GM18498 (cell line): ENCODE measurements around the gene RAET1L.
"Not testable (repeated sequence)": the region's sequence is repeated elsewhere in the genome, so short reads cannot be mapped to it uniquely, and the experiment has no call there.

ENCODE experiments used
- ATAC-seq: cut with Tn5 transposase; IDR thresholded peaks from one replicate; pipeline ENCODE4 v1.9.1; 2021; ENCODE audit warnings: mild to moderate bottlenecking, moderate library complexity; ENCODE audit not compliant: unreplicated experiment

Gene RAET1L, protein sequence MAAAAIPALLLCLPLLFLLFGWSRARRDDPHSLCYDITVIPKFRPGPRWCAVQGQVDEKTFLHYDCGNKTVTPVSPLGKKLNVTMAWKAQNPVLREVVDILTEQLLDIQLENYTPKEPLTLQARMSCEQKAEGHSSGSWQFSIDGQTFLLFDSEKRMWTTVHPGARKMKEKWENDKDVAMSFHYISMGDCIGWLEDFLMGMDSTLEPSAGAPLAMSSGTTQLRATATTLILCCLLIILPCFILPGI

DNA sequence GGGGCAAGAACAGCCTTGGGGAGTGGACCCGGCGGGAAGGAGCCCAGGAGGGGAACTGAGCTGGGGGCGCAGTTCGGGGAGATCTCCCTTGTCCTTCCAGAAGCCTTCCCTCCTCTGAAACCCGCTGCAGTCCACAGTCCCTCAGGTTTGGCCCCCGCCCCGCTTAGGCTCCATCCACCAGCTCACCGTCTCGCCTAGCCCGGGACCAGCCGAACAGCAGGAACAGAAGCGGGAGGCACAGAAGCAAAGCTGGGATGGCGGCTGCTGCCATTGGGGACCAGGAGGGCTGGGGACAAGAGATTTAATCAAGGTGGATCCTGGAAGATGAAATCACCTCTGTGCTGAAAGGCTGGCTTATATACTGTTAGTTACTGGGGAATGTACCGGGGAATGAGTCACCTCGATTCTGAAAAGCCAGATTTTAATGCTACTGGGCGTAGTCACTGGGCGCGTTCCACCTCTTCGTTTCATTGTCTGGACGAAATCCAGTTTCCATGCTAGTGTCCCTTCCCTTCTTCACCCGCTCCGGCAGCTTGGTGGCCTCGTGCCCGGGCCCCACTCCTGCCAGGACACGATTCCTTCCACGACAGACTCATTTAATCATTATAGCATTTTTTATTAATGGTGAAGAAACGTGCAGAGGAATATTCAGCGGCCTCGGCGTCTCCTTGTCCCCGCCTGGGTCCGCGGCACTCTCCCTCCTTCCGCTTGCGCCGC, at the start of gene RAET1L:
Gene RAET1L (minus strand): TSS at position 332 of the 717 bp plus-strand sequence. CDS start 61 bp downstream, at position 271.
- no peak for ATAC-seq

DNA sequence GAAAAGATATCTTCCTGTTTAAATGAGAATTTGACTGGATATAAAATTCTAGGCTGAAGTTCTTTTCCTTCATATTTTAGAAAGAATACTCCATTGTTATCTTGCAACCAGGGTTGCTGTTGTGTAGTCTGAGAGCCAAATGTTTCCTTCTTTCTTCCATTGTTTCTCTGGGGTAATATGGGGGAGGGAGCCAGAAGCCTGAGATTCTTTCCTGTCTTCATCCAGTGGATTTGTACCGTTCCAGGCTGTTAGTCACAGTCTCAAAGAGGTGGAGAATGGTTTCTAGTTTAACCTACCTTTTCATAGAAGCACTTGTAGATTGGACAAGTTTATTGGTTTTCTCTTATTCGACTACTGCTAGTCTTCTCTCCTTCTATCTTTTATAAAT, 49.7 kb upstream of the RAET1L start:
- no peak for ATAC-seq

DNA sequence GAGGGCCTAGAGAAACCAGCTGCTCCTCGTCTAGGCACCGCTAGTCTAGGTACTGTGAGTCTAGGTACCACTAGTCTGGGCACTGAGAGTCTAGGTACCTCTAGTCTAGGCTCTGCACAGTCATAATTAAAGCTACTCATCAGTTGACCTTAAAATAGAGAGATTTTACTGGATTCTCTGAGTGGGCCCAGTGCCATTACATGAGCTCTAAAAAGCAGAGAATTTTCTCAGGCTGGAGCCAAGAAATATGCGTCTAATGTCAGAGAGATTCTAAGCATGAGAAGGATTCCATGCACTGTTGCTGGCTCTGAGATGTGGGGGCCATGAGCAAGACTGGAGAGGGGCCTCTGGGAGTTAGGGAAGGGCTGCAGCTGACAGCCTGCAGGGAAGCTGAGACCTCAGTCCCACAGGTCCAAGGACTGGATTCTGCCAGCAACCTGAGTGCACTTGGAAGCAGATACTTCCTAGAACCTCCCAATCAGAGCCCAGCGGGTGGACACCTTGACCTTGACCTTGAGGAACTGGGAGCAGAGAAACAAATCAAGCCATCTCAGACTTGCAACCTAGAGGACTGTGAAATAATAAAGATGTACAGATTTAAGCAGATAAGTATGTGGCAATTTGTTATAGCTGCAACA, 49.2 kb upstream of the RAET1L start:
- ATAC-seq, result not testable (repeated sequence)

DNA sequence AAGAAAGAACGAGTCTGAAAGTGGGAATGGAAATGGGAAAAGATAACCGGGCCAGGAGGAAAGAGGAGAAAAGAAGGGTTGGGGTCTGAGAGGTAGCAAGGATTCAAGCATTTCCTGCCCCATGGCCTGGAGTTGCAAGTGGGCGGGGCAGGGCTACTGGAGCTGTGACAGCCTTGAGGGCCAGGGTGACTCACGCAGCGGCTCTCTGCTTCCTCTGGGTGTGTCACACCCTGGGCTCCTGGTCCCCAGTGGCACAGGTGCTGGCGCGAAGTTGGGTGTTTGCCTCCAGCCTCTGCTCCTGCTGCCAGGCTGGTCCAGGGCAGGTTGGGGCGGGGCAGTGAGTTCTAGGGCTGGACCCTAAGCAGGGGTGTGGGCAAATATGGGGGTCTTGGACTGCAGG, 46.9 kb upstream of the RAET1L start:
- no peak for ATAC-seq

DNA sequence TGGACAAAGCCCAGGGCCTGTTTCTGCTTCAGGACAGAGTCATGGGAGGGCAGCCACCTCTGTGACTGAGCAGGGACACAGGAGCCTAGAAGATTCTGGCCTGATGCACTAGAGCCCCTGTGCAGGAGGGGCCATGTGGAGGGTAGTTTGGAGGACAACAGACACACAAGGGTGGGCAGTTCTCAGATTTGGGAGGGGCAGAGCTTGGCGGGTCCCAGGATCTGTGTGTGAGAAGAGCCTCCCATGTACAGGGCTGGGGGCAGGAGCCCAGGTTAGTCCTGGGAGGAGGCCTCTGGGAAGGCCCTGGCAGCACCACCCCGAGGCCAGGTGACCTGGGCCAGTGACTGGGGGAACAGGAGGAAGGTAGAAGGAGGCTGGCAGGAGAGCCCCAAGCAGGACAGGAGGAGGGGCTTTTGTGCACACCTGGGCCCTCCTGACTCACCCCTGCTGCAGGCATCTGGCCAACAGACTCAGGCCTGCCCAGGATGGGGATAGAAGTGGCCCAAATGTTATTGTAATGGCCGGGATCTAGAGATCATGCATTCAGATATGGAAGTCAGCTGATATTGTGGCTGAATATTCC, 45.0 kb upstream of the RAET1L start:
- ATAC-seq, result no peak

DNA sequence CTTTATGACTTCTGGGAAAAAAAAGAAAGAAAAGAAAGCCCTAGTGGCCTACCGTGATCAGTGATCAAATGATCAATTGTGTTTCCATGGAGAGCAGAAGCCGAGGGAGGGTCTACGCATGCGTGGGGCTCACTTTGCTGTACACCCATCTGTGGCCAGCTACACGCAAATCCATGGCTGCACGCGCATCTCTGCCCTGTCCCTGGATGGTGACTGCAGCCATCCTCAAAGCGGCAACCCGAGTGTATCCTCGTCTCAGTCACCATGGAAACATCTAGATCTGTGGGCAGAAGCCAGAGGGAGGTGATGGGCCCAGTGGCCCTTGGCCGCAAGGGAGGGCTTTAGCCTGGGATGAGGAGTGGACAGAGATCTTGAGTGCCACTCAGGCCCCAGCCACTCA, 44.4 kb upstream of the RAET1L start:
- no peak for ATAC-seq

DNA sequence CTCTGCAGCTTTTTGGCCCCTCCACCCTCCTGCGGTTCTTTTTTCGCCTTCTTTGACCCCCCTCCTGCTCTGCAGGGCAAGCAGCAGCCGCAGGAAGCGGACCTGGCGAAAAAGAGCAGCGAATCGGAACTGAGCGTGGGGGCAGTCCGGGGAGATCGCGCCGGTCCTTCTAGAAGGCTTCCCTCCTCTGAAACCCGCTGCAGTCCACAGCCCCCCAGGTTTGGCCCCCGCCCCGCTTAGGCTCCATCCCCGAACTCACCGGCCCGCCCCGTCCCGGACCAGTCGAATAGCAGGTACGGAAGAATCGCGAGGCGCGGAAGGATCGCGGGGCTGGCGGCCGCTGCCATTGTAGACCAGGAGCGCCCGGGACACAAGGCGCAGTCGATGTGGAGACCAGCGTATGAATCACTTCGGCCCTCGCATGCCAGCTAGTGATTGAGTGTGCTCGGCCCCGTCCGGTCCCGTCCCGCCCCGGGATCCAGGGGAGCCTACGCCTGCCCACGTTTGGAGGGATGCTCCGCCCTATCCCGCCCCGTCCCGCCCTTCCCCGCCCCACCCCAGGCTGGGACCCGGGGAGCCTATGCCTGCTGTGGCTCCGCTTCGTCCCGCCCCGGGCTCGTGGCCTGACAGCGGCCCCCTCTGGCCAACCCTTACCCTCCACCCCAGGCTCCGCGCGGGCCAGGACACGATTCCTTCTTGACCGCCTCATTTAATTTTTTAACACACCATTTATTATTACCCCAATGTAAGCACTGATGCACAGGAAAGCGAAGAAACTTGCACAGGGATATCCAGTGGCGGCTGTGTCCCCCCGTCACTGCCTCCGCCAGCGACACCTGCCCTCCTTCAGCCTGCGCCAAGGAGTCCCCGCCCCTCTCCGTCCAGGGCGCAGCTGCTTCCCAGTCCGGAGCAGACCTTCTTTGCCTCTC, 43.7 kb upstream of the RAET1L start, which contains the start of gene ULBP3:
Gene ULBP3 (minus strand): TSS at position 402 of the 929 bp plus-strand sequence. CDS start 55 bp downstream, at position 347.
- peak; percentile 88 for ATAC-seq

DNA sequence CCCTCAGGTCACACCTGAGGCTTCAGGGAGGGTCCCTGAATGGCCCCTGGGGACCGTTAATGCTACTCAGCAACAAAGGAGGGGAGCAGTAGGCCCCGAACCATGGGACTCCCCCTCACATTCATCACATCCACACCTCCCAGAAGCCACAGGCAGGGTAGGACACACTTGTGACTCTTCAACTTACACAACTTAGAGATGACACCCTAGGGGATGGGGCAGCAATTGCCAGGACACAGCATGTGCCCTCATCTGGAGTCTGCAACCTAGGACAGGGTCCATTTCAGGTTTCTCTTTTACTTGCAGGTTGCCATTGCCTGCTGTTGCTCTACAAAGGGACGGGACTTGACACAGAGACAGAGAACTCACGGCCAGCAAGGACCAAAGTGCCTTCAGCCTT, 42.8 kb upstream of the RAET1L start:
- ATAC-seq, result no peak

DNA sequence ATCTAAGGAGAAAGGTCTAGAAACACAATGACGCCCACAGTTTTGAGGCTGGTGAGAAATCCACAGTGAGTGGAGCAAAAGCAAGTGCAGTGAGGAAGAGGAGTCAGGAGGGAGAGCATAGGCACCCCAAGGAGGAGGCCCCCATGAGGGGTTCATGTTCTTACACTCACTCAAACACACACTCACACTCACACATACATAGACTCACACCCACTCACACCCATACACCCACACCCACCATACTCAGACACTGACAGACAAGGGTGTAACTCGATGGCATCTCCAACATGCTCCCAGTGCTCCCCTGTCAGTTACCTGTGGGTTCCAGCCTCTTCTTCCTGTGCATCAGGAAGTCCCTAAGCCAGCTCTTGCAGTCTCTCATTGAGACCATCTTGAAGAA, 39.8 kb upstream of the RAET1L start:
- no peak for ATAC-seq

DNA sequence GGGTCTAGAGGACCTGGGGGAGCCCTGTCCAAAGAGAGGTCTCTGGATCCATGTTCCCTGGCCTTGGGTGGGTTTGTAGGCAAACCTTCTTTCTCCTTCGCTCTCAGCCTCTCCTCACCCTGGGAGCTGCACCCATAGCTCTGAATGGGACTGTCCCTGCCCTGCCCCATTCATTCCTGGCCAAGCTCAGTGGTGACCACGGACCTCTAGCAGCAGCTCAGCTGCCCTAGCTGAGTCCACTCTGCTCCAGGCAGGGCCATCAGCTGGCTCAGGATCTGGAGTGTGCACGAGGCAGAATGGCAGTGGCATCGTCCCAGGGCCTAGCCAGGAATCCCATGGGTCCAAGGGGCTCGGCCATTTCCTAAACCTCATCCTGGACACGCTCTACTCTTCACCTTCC, 38.3 kb upstream of the RAET1L start:
- ATAC-seq, result no peak

DNA sequence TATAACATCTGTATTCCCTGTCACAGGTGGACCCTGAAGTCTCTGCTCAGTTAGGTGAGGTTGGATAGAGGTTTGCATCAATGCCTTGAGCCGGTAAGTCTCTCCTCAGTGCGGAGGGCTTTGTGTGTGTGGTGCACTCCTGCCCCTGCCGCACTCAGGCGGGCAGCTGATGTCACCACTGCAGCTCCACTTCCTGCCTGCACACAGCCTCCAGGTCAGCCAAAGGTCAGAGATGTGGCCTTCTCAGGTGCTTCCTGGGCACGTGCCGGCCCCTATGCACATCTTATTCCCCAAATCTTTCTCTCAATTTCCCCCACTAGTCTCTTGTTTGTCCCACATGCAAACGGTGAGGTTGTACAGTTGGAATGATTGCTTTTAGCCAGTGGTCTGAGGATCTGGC, 34.6 kb upstream of the RAET1L start:
- ATAC-seq, result not testable (repeated sequence)

DNA sequence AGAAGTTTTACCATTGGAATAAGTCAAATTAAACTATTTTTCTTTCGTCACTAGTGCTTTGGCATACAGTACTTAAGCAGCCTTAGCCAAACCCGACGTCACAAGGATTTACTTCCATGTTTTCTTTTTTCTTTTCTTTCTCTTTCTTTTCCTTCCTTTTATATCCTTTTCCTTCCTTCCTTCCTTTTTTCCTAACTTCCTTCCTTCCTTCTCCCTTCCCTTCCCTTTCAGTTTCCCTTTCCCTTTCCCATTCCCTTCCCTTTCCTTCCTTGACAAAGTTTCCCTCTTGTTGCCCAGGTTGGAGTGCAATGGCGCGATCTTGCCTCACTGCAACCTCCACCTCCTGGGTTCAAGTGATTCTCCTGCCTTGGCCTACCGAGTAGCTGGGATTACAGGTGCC, 33.7 kb upstream of the RAET1L start:
- no peak for ATAC-seq

DNA sequence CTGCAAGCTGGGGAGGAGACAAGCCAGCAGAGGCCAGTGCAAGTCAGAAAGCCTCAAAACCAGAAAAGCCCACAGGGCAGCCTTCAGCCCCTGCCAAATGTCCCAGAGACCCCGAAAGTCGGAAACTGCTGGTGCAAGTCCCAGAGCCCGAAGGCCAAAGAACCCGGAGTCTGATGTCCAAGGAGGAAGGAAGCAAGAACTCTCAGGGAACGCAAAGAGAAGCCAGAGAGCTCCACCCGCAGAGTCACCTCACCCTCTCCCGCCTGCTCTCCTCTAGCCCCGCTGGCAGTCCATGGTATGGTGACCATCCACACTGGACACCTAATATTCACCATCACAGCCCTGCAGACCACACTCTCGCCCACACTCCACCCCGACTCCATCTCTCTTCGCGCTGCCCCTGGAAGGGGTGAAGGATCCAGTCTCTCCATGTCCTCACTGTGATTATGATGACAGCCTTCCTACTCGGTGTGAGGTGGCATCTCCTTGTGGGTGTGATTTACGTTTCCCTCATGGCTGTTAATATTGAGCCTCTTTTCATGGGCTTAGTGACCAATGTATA, 33.0 kb upstream of the RAET1L start:
- ATAC-seq, result no peak

DNA sequence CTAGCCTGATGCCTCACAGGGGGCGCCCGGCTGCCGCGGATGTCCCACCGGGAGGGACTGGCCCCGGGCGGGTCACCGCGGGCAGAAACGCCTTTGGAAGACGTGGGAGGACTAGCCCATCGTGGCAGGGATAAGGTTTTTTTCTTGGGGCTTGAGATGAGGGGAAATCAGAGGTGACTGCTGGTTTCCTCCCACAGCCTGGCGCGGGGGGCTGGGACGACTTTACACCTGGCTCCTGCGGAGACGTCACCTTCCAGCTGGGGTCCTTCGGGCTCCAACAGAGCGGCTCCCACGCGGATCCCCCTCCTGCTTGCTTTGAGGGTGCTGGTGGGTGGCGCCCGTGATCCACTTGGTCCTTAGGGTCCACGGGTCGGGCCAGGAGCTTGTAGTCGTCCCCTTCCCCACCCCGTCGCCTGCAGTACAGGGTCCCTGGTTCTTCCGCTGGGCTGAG, 32.2 kb upstream of the RAET1L start:
- ATAC-seq, result no peak

DNA sequence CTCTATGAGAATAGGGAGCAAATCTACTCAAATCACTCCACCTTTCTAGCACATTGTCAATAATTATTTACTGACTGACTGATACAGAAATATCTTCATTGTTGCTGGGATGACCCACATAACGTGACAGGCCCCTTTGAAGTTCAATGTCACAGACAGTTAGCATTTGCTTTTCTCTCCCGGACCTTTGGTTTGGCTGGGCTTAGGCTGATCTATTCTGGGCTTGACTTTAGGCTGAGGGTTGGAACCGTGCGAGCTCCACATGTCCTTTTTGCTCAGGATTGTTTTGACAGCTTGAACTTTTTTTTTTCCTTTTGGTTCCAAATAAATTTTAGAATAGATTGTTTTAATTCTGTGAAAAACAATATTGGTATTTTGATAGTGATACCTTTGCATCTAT, 31.6 kb upstream of the RAET1L start:
- ATAC-seq, result no peak

DNA sequence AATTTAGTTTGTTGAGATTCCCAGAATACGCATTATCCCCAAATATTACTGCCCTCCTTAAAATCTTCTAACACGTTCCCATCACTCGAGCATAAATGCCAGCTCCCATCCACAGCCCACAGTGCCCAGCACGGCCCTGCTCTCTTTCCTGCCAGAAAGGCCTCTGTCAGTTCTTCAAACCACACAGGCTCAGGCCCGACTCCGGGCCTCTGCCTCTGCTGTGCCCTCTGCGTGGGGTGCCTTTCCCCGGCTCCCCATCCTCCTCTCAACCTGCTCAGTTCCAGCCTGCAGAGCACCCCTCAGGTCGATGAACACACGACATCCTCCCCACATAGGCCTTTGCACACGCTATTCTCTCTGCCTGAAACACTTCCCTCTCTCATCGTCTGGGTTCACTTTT, 30.8 kb upstream of the RAET1L start:
- ATAC-seq, result no peak

DNA sequence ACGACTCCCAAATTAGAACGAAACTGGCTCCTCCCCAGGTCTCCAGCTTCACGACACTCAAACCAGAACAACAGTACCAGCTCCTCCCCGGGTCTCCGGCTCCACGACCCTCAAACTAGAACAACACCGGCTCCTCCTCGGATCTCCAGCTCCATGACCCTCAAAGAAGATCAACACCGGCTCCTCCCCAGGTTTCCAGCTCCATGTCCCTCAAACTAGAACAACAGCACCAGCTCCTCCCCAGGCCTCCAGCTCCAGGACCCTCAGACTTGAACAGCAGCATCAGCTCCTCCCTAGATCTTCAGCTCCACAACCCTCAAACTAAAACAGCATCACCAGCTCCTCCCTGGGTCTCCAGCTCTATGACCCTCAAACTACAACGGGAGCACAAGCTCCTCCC, 29.8 kb upstream of the RAET1L start:
- no peak for ATAC-seq

DNA sequence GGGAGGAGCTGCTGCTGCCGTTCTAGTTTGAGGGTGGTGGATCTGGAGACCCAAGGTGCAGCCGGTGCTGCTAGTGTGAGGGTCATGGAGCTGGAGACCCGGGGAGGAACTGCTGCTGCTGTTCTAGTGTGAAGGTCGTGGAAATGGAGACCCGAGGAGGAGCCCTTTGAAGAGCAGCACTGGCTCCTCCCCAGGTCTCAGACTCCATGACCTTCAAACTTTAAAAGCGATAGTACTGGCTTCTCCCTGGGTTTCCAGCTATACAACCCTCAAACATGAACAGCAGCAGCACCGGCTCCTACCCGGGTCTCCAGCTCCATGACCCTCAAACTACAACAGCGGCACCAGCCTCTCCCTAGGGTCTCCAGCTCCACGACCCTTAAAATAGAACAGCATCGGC, 28.1 kb upstream of the RAET1L start:
- no peak for ATAC-seq

DNA sequence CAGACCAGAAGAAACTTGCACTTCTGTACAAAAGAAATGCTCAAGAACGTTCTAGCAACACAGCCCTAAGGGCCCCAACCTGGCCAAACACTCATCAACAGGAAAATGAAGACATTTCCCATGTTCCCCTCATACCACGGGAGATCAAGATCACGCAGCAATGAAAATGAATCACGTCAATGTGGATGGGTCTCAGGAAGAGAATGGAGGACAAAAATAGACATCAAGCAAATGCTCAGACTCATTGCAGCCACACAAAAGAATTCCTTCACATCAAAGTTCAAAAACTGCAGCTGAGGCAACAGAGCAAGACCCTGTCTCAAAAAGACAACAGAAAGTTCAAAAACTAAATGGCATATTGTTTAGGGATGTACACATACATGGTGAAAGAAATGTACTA, 25.5 kb upstream of the RAET1L start:
- ATAC-seq, result no peak

DNA sequence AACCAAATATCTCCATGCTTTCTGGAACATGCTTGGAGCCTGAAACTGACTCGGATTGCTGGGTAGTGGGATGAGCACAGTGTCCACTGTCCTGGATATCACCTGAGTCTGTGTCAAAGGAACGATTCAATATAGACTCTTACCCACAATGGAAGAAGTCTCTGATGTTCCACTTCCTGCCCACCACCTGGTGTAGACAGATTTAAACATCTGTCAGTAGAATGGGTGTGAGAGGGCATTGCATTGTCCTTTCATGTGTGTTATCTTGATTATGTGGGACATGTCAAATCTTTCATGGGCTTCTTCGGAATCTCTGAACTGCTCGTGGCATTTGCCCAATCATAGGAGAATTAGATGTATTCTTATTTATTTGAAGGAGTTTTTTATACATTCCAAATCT, 22.8 kb upstream of the RAET1L start:
- ATAC-seq, result no peak
